ENCODE results near the gene NAA35. TPM values are rescaled to one million over a fixed set of nuclear protein-coding genes. Genes with fewer than 3 reads are reported as not detected.

The NAA35 gene
- total and polyA plus RNA-seq, 2 of the 8 experiments (the other 6 are each of a cell fraction or from before 2014, with no cell fraction given) = 12.9 to 35.2 TPM

DNA sequence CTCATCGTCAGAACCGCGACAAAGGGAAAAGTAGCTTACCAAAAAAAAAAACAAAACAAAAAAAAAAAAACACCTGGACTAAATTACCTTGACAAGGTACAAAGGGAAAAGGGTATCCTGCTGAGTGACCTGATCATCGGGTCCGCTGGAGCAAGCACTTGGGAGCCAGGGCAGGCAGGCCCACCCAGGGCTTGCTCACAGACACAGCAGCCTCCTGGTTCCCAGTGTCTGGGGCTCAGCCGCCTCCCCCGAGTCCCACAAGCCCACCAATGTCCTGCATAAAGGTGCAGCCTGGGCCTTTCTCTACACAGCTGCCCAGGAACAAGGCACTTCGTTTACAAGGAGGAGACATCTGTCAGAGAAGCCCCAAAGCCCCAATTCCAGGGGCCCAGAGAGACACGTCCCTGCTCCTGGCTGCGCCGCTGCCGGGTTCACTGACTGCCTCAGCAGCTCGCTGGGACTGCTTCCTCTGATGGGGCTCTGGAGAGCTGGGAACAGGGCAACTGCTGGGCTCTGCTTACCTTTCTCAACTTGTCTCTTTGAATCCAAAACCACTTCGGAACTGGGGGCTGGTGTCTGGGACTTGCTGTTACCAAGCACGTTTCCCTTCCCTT is 95.0 kb downstream of the NAA35 start:
- Histone ChIP-seq H4K8ac (ENCODE audit: extremely low read depth, insufficient read depth, low read length) (no peak overlapping the region), H3K9ac (replicated peaks in 1 of 4; ENCODE audit: extremely low read depth in 1 of 4, low read depth in 3 of 4, low read length in 3 of 4) (no peak overlapping the region), H3K18ac (ENCODE audit: extremely low read depth, low read length) (no peak overlapping the region), H3K4me1 (replicated peaks in 1 of 4; ENCODE audit: control insufficient read depth in 3 of 4, insufficient read depth in 4 of 4, low read length in 3 of 4) (peaks cover 0 to 5% (median under 1%) of the 10 kb centered on the region in 4 experiments; a peak in 3 of 7 replicates), H2BK5ac (ENCODE audit: low read depth, low read length) (no peak overlapping the region), H4K5ac (ENCODE audit: insufficient read length, low read depth, low read length) (no peak overlapping the region), H3K27ac (ENCODE audit: low read depth, low read length) (no peak overlapping the region), H3K27me3 (replicated peaks in 1 of 4; ENCODE audit: control insufficient read depth in 3 of 4, extremely low read depth in 1 of 4, insufficient read depth in 3 of 4, low read length in 3 of 4) (no peaks in the 10 kb centered on the region), H2AK5ac (ENCODE audit: low read depth, low read length) (no peak overlapping the region), H3K79me2 (ENCODE audit: control insufficient read depth in 1 of 2, insufficient read depth in 2 of 2, low read length in 2 of 2) (no peaks in the 10 kb centered on the region), H3K4me2 (ENCODE audit: insufficient read depth in 1 of 2, low read depth in 2 of 2, low read length in 2 of 2) (no peak overlapping the region), H3K9me3 (ENCODE audit: insufficient read depth in 2 of 2, low read depth in 1 of 2, low read length in 1 of 2) (no peaks in the 10 kb centered on the region), H3K23ac (ENCODE audit: insufficient read length) (no peak overlapping the region), H3K14ac (ENCODE audit: insufficient read length) (no peak overlapping the region), H3K79me1 (ENCODE audit: low read depth, low read length) (no peaks in the 10 kb centered on the region), H2AFZ (ENCODE audit: low read length) (no peak overlapping the region), H3K23me2 (ENCODE audit: low read depth, low read length) (no peaks in the 10 kb centered on the region), H3K4ac (replicated peaks; ENCODE audit: insufficient read length, low read depth, low read length) (no peak overlapping the region), H3K36me3 (ENCODE audit: control insufficient read depth in 2 of 4, insufficient read depth in 4 of 4, low read length in 3 of 4) (peaks cover 5 to 28% (median 18%) of the 10 kb centered on the region in 4 experiments; a peak in 6 of 8 replicates), H3K4me3 (ENCODE audit: extremely low read depth in 1 of 4, insufficient read depth in 2 of 4, low read depth in 3 of 4, low read length in 4 of 4) (no peak overlapping the region), H2BK12ac (ENCODE audit: low read depth, low read length) (no peak overlapping the region), H4K20me1 (replicated peaks in 1 of 2; ENCODE audit: control insufficient read depth in 1 of 2, insufficient read depth in 2 of 2, low read length in 2 of 2) (peaks cover 0 to 4% of the 10 kb centered on the region in 2 experiments), H2BK20ac (ENCODE audit: low read length) (no peak overlapping the region), H2BK15ac (ENCODE audit: low read length) (no peak overlapping the region), H3K56ac (replicated peaks; ENCODE audit: insufficient read length, low read depth, low read length) (no peak overlapping the region), H4K91ac (replicated peaks; ENCODE audit: insufficient read length, low read length) (no peak overlapping the region), H2BK120ac (replicated peaks; ENCODE audit: low read depth, low read length) (no peak overlapping the region)
- 90% methylated on average over 15 of the region's 15 CpGs; no CpG with 5 or more reads in 1 of the 2 experiments for WGBS, 2 experiments (ENCODE audit: extremely low coverage in 1 of 2, insufficient coverage in 1 of 2, insufficient read length in 1 of 2, insufficient replicate concordance in 2 of 2, low coverage in 1 of 2, low lambda C conversion rate in 2 of 2, missing lambda C conversion rate in 1 of 2)
- ChIA-PET POLR2A (ENCODE audit: partially characterized antibody) (interaction anchor here (0.7 to 1.0 kb wide), 4 partner anchors 9 to 65 kb away, joined by 3 to 4 read pairs (median 3); no protein-coding TSS in a partner anchor), CTCF (ENCODE audit: partially characterized antibody) (interaction anchor here (0.5 to 1.9 kb wide), 19 partner anchors 9 to 807 kb away, joined by 3 to 10 read pairs (median 3); no protein-coding TSS in a partner anchor)
- no peak for FAIRE-seq
- DNase-seq (ENCODE audit: low read depth in 1 of 2, low spot score in 2 of 2) = no peak
- TF ChIP-seq TBP (IDR thresholded peaks at IDR 0.05; ENCODE audit: low read depth, low read length) = no peak
- TF ChIP-seq POLR2A (IDR thresholded peaks at IDR 0.05; ENCODE audit: control extremely low read depth in 1 of 2, low read depth in 2 of 2, low read length in 2 of 2) = no peak
- TF ChIP-seq HDAC2 (IDR thresholded peaks at IDR 0.05; ENCODE audit: borderline replicate concordance in 1 of 2, low read depth in 2 of 2, low read length in 2 of 2) = no peak
- no peak for TF ChIP-seq ZNF274 (IDR thresholded peaks at IDR 0.05; ENCODE audit: borderline replicate concordance, extremely low read depth, low read length)
- no peak for TF ChIP-seq TAF7 (optimal IDR thresholded peaks at IDR 0.05; ENCODE audit: borderline replicate concordance, low read depth, low read length)
- TF ChIP-seq SIN3A (conservative IDR thresholded peaks at IDR 0.05 in 1 of 2, IDR thresholded peaks at IDR 0.05 in 1 of 2; ENCODE audit: low read depth in 1 of 2, low read length in 2 of 2) = no peak
- no peak for TF ChIP-seq CBX8 (IDR thresholded peaks at IDR 0.05; ENCODE audit: borderline replicate concordance, low read depth, low read length)
- TF ChIP-seq GABPA (IDR thresholded peaks at IDR 0.05; ENCODE audit: borderline replicate concordance, insufficient read depth, low read length) = no peak
- TF ChIP-seq SP1 (IDR thresholded peaks at IDR 0.05; ENCODE audit: low read depth, low read length) = no peak
- TF ChIP-seq BCL11A (IDR thresholded peaks at IDR 0.05; ENCODE audit: low read depth in 2 of 2, low read length in 2 of 2) = no peak
- no peak for TF ChIP-seq RFX5 (IDR thresholded peaks at IDR 0.05; ENCODE audit: borderline replicate concordance, low read depth, low read length)
- no peak for TF ChIP-seq KDM5A (IDR thresholded peaks at IDR 0.05; ENCODE audit: low read length)
- no peak for TF ChIP-seq SIX5 (IDR thresholded peaks at IDR 0.05; ENCODE audit: low read depth, low read length)
- TF ChIP-seq JUND (IDR thresholded peaks at IDR 0.05; ENCODE audit: low read length) = no peak
